ENCODE results near the gene PLD1. TPM values are rescaled to one million over a fixed set of nuclear protein-coding genes. Genes with fewer than 3 reads are reported as not detected.

PLD1 gene
- total and polyA plus RNA-seq, 9 donors, result 24.6 to 125 (median 52.1) TPM

GRCh38 chr3:171652932-171653331 is 157.4 kb downstream of the PLD1 start:
- no peak overlapping the region for H3K4me3 ChIP-seq
- peaks cover 9% of the 10 kb centered on the region for H3K4me1 ChIP-seq (ENCODE audit: insufficient read depth)
- no peak for DNase-seq
- H3K27me3 ChIP-seq, result no peaks in the 10 kb centered on the region
- H3K27ac ChIP-seq, result no peak overlapping the region
- no peaks in the 10 kb centered on the region for H3K9me3 ChIP-seq
- H3K36me3 ChIP-seq, result no peaks in the 10 kb centered on the region
- no peak for TF ChIP-seq EP300 (IDR thresholded peaks at IDR 0.05)
- no peak for TF ChIP-seq POLR2A (IDR thresholded peaks at IDR 0.05)
- no peak for TF ChIP-seq CTCF (IDR thresholded peaks at IDR 0.05)
- 89 to 100% (median 95%) methylated on average over 1 of the region's 1 CpG for WGBS, 3 donors
- intact Hi-C loops (cut with DNase I), result loop anchor here in 2 of 4 donors (5.0 to 10.0 kb wide), 2 partner anchors 182 to 689 kb away; no protein-coding TSS in a partner anchor

- no peaks in the 10 kb centered on the region for H3K9me3 ChIP-seq
- H3K27ac ChIP-seq, result no peak overlapping the region
- 83 to 89% (median 89%) methylated on average over 10 of the region's 10 CpGs for WGBS, 3 donors
- TF ChIP-seq POLR2A (IDR thresholded peaks at IDR 0.05) (no peak), CTCF (IDR thresholded peaks at IDR 0.05) (no peak), EP300 (IDR thresholded peaks at IDR 0.05) (no peak)
- intact Hi-C loops (cut with DNase I), result loop anchor here in 3 of 4 donors (5.0 to 10.0 kb wide), 5 partner anchors 122 to 692 kb away; no protein-coding TSS in a partner anchor
- DNase-seq, result no peak
- no peak overlapping the region for H3K4me3 ChIP-seq
- no peaks in the 10 kb centered on the region for H3K36me3 ChIP-seq
- H3K4me1 ChIP-seq (ENCODE audit: insufficient read depth), result peaks cover 9% of the 10 kb centered on the region
- no peaks in the 10 kb centered on the region for H3K27me3 ChIP-seq
Measured at GRCh38 chr3:171649911-171650592, 160.2 kb downstream of the PLD1 start.

GRCh38 chr3:171649267-171649666 is 161.0 kb downstream of the PLD1 start:
- Histone ChIP-seq H3K27ac (peak overlapping the region in 1 of 2 donors; percentile 20), H3K4me3 (no peak overlapping the region), H3K4me1 (ENCODE audit: insufficient read depth) (peaks cover 5% of the 10 kb centered on the region), H3K27me3 (no peaks in the 10 kb centered on the region), H3K36me3 (no peaks in the 10 kb centered on the region), H3K9me3 (no peaks in the 10 kb centered on the region)
- 15 to 17% (median 17%) methylated on average over 4 of the region's 4 CpGs for WGBS, 3 donors
- intact Hi-C loops (cut with DNase I), result loop anchor here in 3 of 4 donors (5.0 to 10.0 kb wide), 4 partner anchors 123 to 693 kb away; no protein-coding TSS in a partner anchor
- DNase-seq, result no peak
- TF ChIP-seq EP300 (IDR thresholded peaks at IDR 0.05) (no peak), CTCF (IDR thresholded peaks at IDR 0.05) (no peak), POLR2A (IDR thresholded peaks at IDR 0.05) (no peak)

GRCh38 chr3:171648069-171648468 is 162.2 kb downstream of the PLD1 start:
- no peak for DNase-seq
- TF ChIP-seq CTCF (IDR thresholded peaks at IDR 0.05) (no peak), POLR2A (IDR thresholded peaks at IDR 0.05) (no peak), EP300 (IDR thresholded peaks at IDR 0.05) (no peak)
- Histone ChIP-seq H3K4me3 (no peak overlapping the region), H3K9me3 (no peaks in the 10 kb centered on the region), H3K27ac (no peak overlapping the region), H3K36me3 (no peaks in the 10 kb centered on the region), H3K27me3 (no peaks in the 10 kb centered on the region), H3K4me1 (ENCODE audit: insufficient read depth) (peaks cover 5% of the 10 kb centered on the region)
- intact Hi-C loops (cut with DNase I), result loop anchor here in 3 of 4 donors (5.0 to 10.0 kb wide), 4 partner anchors 124 to 694 kb away; no protein-coding TSS in a partner anchor
